Neural progenitor cell (in vitro differentiated cells): Measurements from ENCODE around the gene CARS2.

Source experiments
- CTCF ChIP-seq: fragments of 200-600 bp; sonication (generic); IDR thresholded peaks from 2 replicates; pipeline ENCODE4 v1.5.1; 2017; ENCODE audit warnings: antibody characterized with exemption, mild to moderate bottlenecking
- EZH2 ChIP-seq: fragments of 200-600 bp; sonication (generic); IDR thresholded peaks from 2 replicates; pipeline ENCODE4 v1.6.1; 2017; ENCODE audit warnings: antibody characterized with exemption, mild to moderate bottlenecking, moderate library complexity
- EZH2phosphoT487 ChIP-seq: fragments of 200-600 bp; sonication (generic); IDR thresholded peaks from 2 replicates; pipeline ENCODE4 v1.6.1; 2017; ENCODE audit warnings: antibody characterized with exemption

GRCh38 chr13:110639935-110640334, 66.0 kb downstream of the CARS2 start:
- TF ChIP-seq CTCF, result no peak
- TF ChIP-seq EZH2, result no peak
- TF ChIP-seq EZH2phosphoT487, result no peak
